HCT116 (cell line): Measurements from ENCODE around the gene KIF18A. TPM values are rescaled to one million over a fixed set of nuclear protein-coding genes. Genes with fewer than 3 reads are reported as not detected.

Experiments
- ATAC-seq: fragments of 200-7000 bp; cut with Tn5 transposase; 2 replicates; pipeline ENCODE4 v1.9.1; 2020; ENCODE audit warnings: mild to moderate bottlenecking, moderate library complexity
- BruUV-seq: library from RNA; stranded (reverse); fragments of 400-500 nt; replicated peaks from 2 replicates; lab custom pipeline; 2021; lab: Mats Ljungman, UMichigan
- CTCF ChIA-PET: fragments of 300-600 bp; sonication (Branson Sonifier 250); formaldehyde crosslinking; loops from one replicate; lab custom pipeline; 2021; ENCODE audit warnings: antibody characterized with exemption; lab: Charles Lee
- POLR2A ChIA-PET: fragments of 300-600, 350-600 bp; sonication (Branson Sonifier 250); formaldehyde crosslinking; loops from one replicate; lab custom pipeline; 2021; ENCODE audit warnings: antibody characterized with exemption; lab: Charles Lee
- RAD21 ChIA-PET, 2 experiments: fragments of 300-600 bp; sonication (Branson Sonifier 250); formaldehyde crosslinking; loops; one replicate each; lab custom pipeline; 2023; ENCODE audit warnings: low total read pairs in 2 of 2; ENCODE audit not compliant: uncharacterized antibody in 2 of 2, unreplicated experiment in 2 of 2, low non-redundant PET in 1 of 2; lab: Charles Lee
- DNase-seq: peaks from one replicate; pipeline ENCODE4 v3.0.0-alpha.2; 2010; ENCODE audit warnings: low read depth, low spot score
- H2AFZ ChIP-seq: fragments of 200-600 bp; shearing (Covaris generic), sonication (generic); 2 replicates; pipeline ENCODE4 v1.6.1; 2017; ENCODE audit warnings: low read depth, mixed run types, mixed read lengths, antibody characterized with exemption, low read length; ENCODE audit not compliant: poor library complexity, severe bottlenecking
- H3K27ac ChIP-seq: 2 replicates; pipeline ENCODE4 v1.5.1; 2012; ENCODE audit warnings: low read depth, low read length
- H3K27me3 ChIP-seq: fragments of 200-600 bp; sonication (generic); 2 replicates; pipeline ENCODE4 v1.6.1; 2016; ENCODE audit warnings: mixed run types, low read length, mixed read lengths; ENCODE audit not compliant: insufficient read depth
- H3K36me3 ChIP-seq, 2 experiments: fragments of 200-500 bp in 1 of 2; fragments of 200-600 bp in 1 of 2; sonication (Bioruptor generic) in 1 of 2; sonication (generic) in 1 of 2; 2 replicates each; pipeline versions ENCODE4 v1.5.1 to v1.6.1; 2014 to 2016; ENCODE audit warnings: low read length in 2 of 2, inconsistent platforms in 1 of 2, mixed read lengths in 1 of 2, mixed run types in 1 of 2; ENCODE audit not compliant: insufficient read depth in 2 of 2, control insufficient read depth in 1 of 2
- H3K4me1 ChIP-seq, 2 experiments: fragments of 200-600 bp in 1 of 2; sonication (generic) in 1 of 2; 2 replicates each; pipeline versions ENCODE4 v1.5.1 to v1.6.1; 2012 to 2017; ENCODE audit warnings: low read length in 2 of 2, inconsistent platforms in 1 of 2, mild to moderate bottlenecking in 1 of 2, mixed read lengths in 1 of 2, mixed run types in 1 of 2, moderate library complexity in 1 of 2; ENCODE audit not compliant: insufficient read depth in 2 of 2, control insufficient read depth in 1 of 2
- H3K4me2 ChIP-seq: fragments of 200-600 bp; sonication (generic); 2 replicates; pipeline ENCODE4 v1.6.1; 2017; ENCODE audit warnings: mixed run types, low read length, mixed read lengths
- H3K4me3 ChIP-seq, 2 experiments: fragments of 200-600 bp in 1 of 2; sonication (generic) in 1 of 2; replicated peaks in 1 of 2; 2 replicates each; pipeline ENCODE4 v1.5.1; 2011 to 2016; ENCODE audit warnings: low read length in 2 of 2, control low read depth in 1 of 2, low read depth in 1 of 2, mild to moderate bottlenecking in 1 of 2, mixed read lengths in 1 of 2, mixed run types in 1 of 2
- H3K79me2 ChIP-seq: fragments of 200-600 bp; sonication (generic); 2 replicates; pipeline ENCODE4 v1.6.1; 2017; ENCODE audit warnings: mild to moderate bottlenecking, mixed run types, low read length, moderate library complexity, mixed read lengths; ENCODE audit not compliant: insufficient read depth
- H3K9ac ChIP-seq: fragments of 200-600 bp; sonication (generic); 2 replicates; pipeline ENCODE4 v1.6.1; 2016; ENCODE audit warnings: low read length, mixed read lengths
- H3K9me2 ChIP-seq: fragments of 200-600 bp; sonication (generic), shearing (Covaris generic); 2 replicates; pipeline ENCODE4 v1.6.1; 2017; ENCODE audit warnings: mixed run types, mild to moderate bottlenecking, moderate library complexity; ENCODE audit not compliant: insufficient read depth
- H3K9me3 ChIP-seq, 2 experiments: fragments of 200-500 bp in 1 of 2; fragments of 200-600 bp in 1 of 2; sonication (Bioruptor generic) in 1 of 2; sonication (generic) in 1 of 2; 2 replicates each; pipeline ENCODE4 v1.6.1; 2014 to 2017; ENCODE audit warnings: low read length in 2 of 2, mixed read lengths in 2 of 2, inconsistent platforms in 1 of 2, low read depth in 1 of 2, mild to moderate bottlenecking in 1 of 2, mixed run types in 1 of 2, moderate library complexity in 1 of 2; ENCODE audit not compliant: control insufficient read depth in 1 of 2, insufficient read depth in 1 of 2
- H4K20me1 ChIP-seq: fragments of 200-600 bp; sonication (generic), shearing (Covaris generic); 2 replicates; pipeline ENCODE4 v1.6.1; 2017; ENCODE audit warnings: mixed run types, mild to moderate bottlenecking, moderate library complexity; ENCODE audit not compliant: insufficient read depth
- CEBPB ChIP-seq: IDR thresholded peaks from 2 replicates; pipeline ENCODE4 v1.6.1; 2012; ENCODE audit warnings: low read depth
- EGR1 ChIP-seq: IDR thresholded peaks from 2 replicates; pipeline ENCODE4 v1.6.1; 2012; ENCODE audit warnings: low read depth
- POLR2AphosphoS5 ChIP-seq: IDR thresholded peaks from 2 replicates; pipeline ENCODE4 v1.6.1; 2011; ENCODE audit warnings: mild to moderate bottlenecking, low read depth, low read length, moderate library complexity
- RAD21 ChIP-seq: IDR thresholded peaks from 2 replicates; pipeline ENCODE4 v1.6.1; 2012; ENCODE audit warnings: low read depth, mild to moderate bottlenecking
- SP1 ChIP-seq: IDR thresholded peaks from 2 replicates; pipeline ENCODE4 v1.6.1; 2012; ENCODE audit warnings: low read depth
- SRF ChIP-seq: IDR thresholded peaks from 2 replicates; pipeline ENCODE4 v1.6.1; 2012; ENCODE audit warnings: low read depth
- TCF7L2 ChIP-seq: IDR thresholded peaks from 2 replicates; pipeline ENCODE4 v1.7.0; 2011; ENCODE audit warnings: borderline replicate concordance, inconsistent platforms; ENCODE audit not compliant: insufficient read depth, insufficient read length; ENCODE audit errors: extremely low read depth
- YY1 ChIP-seq: IDR thresholded peaks from 2 replicates; pipeline ENCODE4 v1.6.1; 2011; ENCODE audit warnings: low read length, low read depth, moderate library complexity, mild to moderate bottlenecking; ENCODE audit not compliant: insufficient replicate concordance; ENCODE audit errors: extremely low read depth
- ZFX ChIP-seq: fragments of 450-650 bp; IDR thresholded peaks from 2 replicates; pipeline ENCODE4 v1.6.1; 2017
- ZNF274 ChIP-seq: fragments of 200-500 bp; sonication (Bioruptor generic); IDR thresholded peaks from 2 replicates; pipeline ENCODE4 v1.6.1; 2014; ENCODE audit warnings: mild to moderate bottlenecking, low read depth, low read length, inconsistent platforms
- intact Hi-C: fragments of 100-400 bp; cut with micrococcal nuclease; formaldehyde crosslinking; loops from 2 replicates; pipeline ENCODE4 v1.10.0; 2022
- total RNA-seq: library from RNA; stranded (reverse); gene quantifications from one replicate; pipeline ENCODE4 v1.2.1, GENCODE V29; 2021; ENCODE audit not compliant: unreplicated experiment
- TF ChIP-seq, protein P1 (sequence below): IDR thresholded peaks from 2 replicates; pipeline ENCODE4 v1.6.1; 2012
- TF ChIP-seq, protein P2 (sequence below): IDR thresholded peaks from 2 replicates; pipeline ENCODE4 v1.6.1; 2012; ENCODE audit warnings: low read depth

Gene KIF18A
- total RNA-seq, 1 experiment from 2014 or later, result 50.7 TPM

DNA sequence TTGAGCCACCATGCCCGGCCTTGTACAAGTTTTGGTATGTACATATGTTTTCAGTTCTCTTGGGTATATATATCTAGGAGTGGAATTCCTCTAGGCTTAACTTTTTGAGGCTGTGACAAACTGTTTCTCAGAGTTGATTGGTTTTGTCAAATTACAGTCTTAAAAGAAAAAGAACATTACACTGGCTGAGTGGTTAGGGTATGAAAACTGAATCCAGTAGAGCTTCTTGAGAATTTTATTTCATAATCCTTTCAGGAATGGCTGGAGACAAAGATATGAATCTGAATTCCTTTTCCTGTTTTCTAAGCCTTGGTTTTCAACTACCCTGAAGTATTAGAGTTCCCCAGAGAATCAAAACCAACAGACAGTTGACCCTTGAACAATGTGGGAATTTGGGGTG is 6.8 kb upstream of the KIF18A start:
- Histone ChIP-seq H2AFZ (no peak overlapping the region), H3K27me3 (no peaks in the 10 kb centered on the region), H3K9me2 (no peaks in the 10 kb centered on the region), H3K9ac (no peak overlapping the region), H3K4me2 (no peak overlapping the region), H3K4me3 (no peak overlapping the region), H3K79me2 (peaks cover 94% of the 10 kb centered on the region), H3K36me3 (peaks cover 6 to 7% of the 10 kb centered on the region in 2 experiments; a peak in 2 of 4 replicates), H3K27ac (no peak overlapping the region), H3K9me3 (no peaks in the 10 kb centered on the region), H3K4me1 (peaks cover 7 to 9% of the 10 kb centered on the region in 2 experiments; a peak in 3 of 4 replicates), H4K20me1 (no peaks in the 10 kb centered on the region)
- POLR2A ChIA-PET, result no interaction called here
- DNase-seq (no peak), ATAC-seq (no peak)
- CTCF ChIA-PET, result no interaction called here
- intact Hi-C loops, result loop anchor here (10.0 kb wide), 1 partner anchor 410 kb away; no protein-coding TSS in a partner anchor
- no peak for TF ChIP-seq POLR2AphosphoS5
- TF ChIP-seq, protein P1, sequence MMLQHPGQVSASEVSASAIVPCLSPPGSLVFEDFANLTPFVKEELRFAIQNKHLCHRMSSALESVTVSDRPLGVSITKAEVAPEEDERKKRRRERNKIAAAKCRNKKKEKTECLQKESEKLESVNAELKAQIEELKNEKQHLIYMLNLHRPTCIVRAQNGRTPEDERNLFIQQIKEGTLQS, result no peak
- no peak for TF ChIP-seq SP1
- no peak for TF ChIP-seq CEBPB
- no peak for TF ChIP-seq EGR1
- no peak for TF ChIP-seq TCF7L2
- TF ChIP-seq ZFX, result no peak
- RAD21 ChIA-PET, result no interaction called here
- no TSS peak for BruUV-seq

DNA sequence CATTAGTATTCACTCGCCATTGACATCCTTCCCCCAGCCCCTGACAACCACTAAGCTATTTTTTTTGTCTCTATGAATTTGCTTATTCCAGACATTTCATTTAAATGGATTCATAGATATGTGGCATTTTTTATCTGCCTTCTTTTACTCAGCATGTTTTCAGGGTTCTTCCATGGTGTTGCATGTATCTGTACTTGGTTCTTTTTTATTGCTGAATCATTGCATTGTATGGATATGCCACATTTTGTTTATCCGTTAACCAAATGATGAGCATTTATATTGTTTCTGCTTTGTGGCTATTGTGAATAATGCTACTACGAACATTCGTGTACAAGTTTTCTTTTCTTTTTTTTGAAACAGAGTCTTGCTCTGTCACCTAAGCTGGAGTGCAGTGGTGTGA is 6.2 kb upstream of the KIF18A start:
- BruUV-seq, result no TSS peak
- intact Hi-C loops, result loop anchor here (10.0 kb wide), 1 partner anchor 411 kb away; no protein-coding TSS in a partner anchor
- ATAC-seq, result no peak
- Histone ChIP-seq H3K9ac (no peak overlapping the region), H3K9me2 (no peaks in the 10 kb centered on the region), H2AFZ (no peak overlapping the region), H3K36me3 (peaks cover 6 to 7% of the 10 kb centered on the region in 2 experiments; a peak in 2 of 4 replicates), H3K4me1 (peaks cover 13 to 15% of the 10 kb centered on the region in 2 experiments; a peak in 3 of 4 replicates), H3K9me3 (no peaks in the 10 kb centered on the region), H3K79me2 (peaks cover 94% of the 10 kb centered on the region), H3K27me3 (no peaks in the 10 kb centered on the region), H4K20me1 (no peaks in the 10 kb centered on the region), H3K4me3 (no peak overlapping the region), H3K27ac (no peak overlapping the region), H3K4me2 (no peak overlapping the region)
- ChIA-PET RAD21 (no interaction called here), POLR2A (no interaction called here), CTCF (no interaction called here)
- no peak for DNase-seq
- TF ChIP-seq RAD21, result no peak
- TF ChIP-seq YY1, result no peak
- TF ChIP-seq, protein P2, sequence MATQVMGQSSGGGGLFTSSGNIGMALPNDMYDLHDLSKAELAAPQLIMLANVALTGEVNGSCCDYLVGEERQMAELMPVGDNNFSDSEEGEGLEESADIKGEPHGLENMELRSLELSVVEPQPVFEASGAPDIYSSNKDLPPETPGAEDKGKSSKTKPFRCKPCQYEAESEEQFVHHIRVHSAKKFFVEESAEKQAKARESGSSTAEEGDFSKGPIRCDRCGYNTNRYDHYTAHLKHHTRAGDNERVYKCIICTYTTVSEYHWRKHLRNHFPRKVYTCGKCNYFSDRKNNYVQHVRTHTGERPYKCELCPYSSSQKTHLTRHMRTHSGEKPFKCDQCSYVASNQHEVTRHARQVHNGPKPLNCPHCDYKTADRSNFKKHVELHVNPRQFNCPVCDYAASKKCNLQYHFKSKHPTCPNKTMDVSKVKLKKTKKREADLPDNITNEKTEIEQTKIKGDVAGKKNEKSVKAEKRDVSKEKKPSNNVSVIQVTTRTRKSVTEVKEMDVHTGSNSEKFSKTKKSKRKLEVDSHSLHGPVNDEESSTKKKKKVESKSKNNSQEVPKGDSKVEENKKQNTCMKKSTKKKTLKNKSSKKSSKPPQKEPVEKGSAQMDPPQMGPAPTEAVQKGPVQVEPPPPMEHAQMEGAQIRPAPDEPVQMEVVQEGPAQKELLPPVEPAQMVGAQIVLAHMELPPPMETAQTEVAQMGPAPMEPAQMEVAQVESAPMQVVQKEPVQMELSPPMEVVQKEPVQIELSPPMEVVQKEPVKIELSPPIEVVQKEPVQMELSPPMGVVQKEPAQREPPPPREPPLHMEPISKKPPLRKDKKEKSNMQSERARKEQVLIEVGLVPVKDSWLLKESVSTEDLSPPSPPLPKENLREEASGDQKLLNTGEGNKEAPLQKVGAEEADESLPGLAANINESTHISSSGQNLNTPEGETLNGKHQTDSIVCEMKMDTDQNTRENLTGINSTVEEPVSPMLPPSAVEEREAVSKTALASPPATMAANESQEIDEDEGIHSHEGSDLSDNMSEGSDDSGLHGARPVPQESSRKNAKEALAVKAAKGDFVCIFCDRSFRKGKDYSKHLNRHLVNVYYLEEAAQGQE, result no peak
- TF ChIP-seq ZNF274, result no peak
- TF ChIP-seq TCF7L2, result no peak
- no peak for TF ChIP-seq SRF
